GM19099 (cell line): Measurements from ENCODE around the gene CRACR2B.

Experiments used
- POLR2A ChIP-seq: IDR thresholded peaks from 3 replicates; pipeline ENCODE4 v1.6.1; 2011; ENCODE audit warnings: low read depth; ENCODE audit not compliant: insufficient read length; ENCODE audit errors: extremely low read depth

CRACR2B gene

GRCh38 chr11:827146-827896 is 398 bp upstream of the CRACR2B start:
- peak; percentile 27 for TF ChIP-seq POLR2A

- no peak for TF ChIP-seq POLR2A
Measured at GRCh38 chr11:828506-829175, 922 bp downstream of the CRACR2B start.

- TF ChIP-seq POLR2A = no peak
Measured at GRCh38 chr11:829176-829846, 1.6 kb downstream of the CRACR2B start.

- TF ChIP-seq POLR2A = no peak
Measured at GRCh38 chr11:829847-830294, 2.2 kb downstream of the CRACR2B start.

- TF ChIP-seq POLR2A = no peak
Measured at GRCh38 chr11:830295-831117, 2.8 kb downstream of the CRACR2B start.

GRCh38 chr11:831118-831864 is 3.6 kb downstream of the CRACR2B start:
- no peak for TF ChIP-seq POLR2A

- TF ChIP-seq POLR2A = no peak
Measured at GRCh38 chr11:831961-832528, 4.3 kb downstream of the CRACR2B start.

- no peak for TF ChIP-seq POLR2A
Measured at GRCh38 chr11:832529-833113, 4.9 kb downstream of the CRACR2B start, which contains the start of gene CD151. Gene CD151 (plus strand): TSS chr11:832952. CDS start chr11:836070, 3,118 bp downstream.

GRCh38 chr11:833114-833791 is 5.5 kb downstream of the CRACR2B start:
- TF ChIP-seq POLR2A = no peak

- TF ChIP-seq POLR2A = no peak
Measured at GRCh38 chr11:833849-834311, 6.2 kb downstream of the CRACR2B start.

- TF ChIP-seq POLR2A = no peak
Measured at GRCh38 chr11:834371-835316, 6.9 kb downstream of the CRACR2B start.

GRCh38 chr11:836274-836673 is 8.6 kb downstream of the CRACR2B start:
- no peak for TF ChIP-seq POLR2A
